Thoracic aorta (tissue), 2 donors: ENCODE results near the gene NTRK2. TPM values are rescaled to one million over a fixed set of nuclear protein-coding genes. Genes with fewer than 3 reads are reported as not detected.

Experiments
- ATAC-seq: fragments of 150-250 bp; one replicate; pipeline ENCODE4 v1.8.0; 2017; ENCODE audit warnings: low read depth; ENCODE audit not compliant: insufficient number of reproducible peaks, low FRiP score
- DNase-seq: peaks from one replicate; pipeline ENCODE4 v3.0.0-alpha.2; 2020; ENCODE audit warnings: low spot score
- H3K27ac ChIP-seq, 2 donors: fragments of 200-600 bp; sonication (generic); 1 replicate in 1 of 2; 2 replicates in 1 of 2; pipeline ENCODE4 v1.5.1; 2016; ENCODE audit warnings: mild to moderate bottlenecking in 2 of 2, moderate library complexity in 2 of 2
- H3K27me3 ChIP-seq: fragments of 200-600 bp; sonication (generic); replicated peaks from 2 replicates; pipeline ENCODE4 v1.6.0; 2016; ENCODE audit warnings: mild to moderate bottlenecking; ENCODE audit not compliant: insufficient read depth
- H3K36me3 ChIP-seq: fragments of 200-600 bp; sonication (generic); one replicate; pipeline ENCODE4 v1.5.1; 2016
- H3K4me1 ChIP-seq, 2 donors: fragments of 200-600 bp; sonication (generic); 1 replicate in 1 of 2; 2 replicates in 1 of 2; pipeline versions ENCODE4 v1.5.1 to v1.6.0; 2016; ENCODE audit warnings: low read depth in 2 of 2, mild to moderate bottlenecking in 1 of 2; ENCODE audit not compliant: control insufficient read depth in 1 of 2
- H3K4me3 ChIP-seq: fragments of 200-600 bp; sonication (generic); 2 replicates; pipeline ENCODE4 v1.5.1; 2016; ENCODE audit warnings: mild to moderate bottlenecking
- H3K9me3 ChIP-seq: fragments of 200-600 bp; sonication (generic); 2 replicates; pipeline ENCODE4 v1.5.1; 2016
- CTCF ChIP-seq: fragments of 200-600 bp; sonication (generic); IDR thresholded peaks from one replicate; pipeline ENCODE4 v1.5.1; 2019; ENCODE audit warnings: antibody characterized with exemption
- total RNA-seq, 2 donors: library from RNA; depleted of rRNA; stranded (reverse); fragments of >200 nt; gene quantifications; one replicate each; pipeline versions ENCODE4 v1.1.0 to v1.2.3, GENCODE V29; 2016

NTRK2 gene
- total RNA-seq, 2 donors from 2014 or later = 12.6 to 27.9 TPM

GRCh38 chr9:84880835-84881234 lies 211.3 kb downstream of the NTRK2 start:
- ATAC-seq = no peak
- no peak for TF ChIP-seq CTCF
- no peaks in the 10 kb centered on the region for H3K27me3 ChIP-seq

DNA sequence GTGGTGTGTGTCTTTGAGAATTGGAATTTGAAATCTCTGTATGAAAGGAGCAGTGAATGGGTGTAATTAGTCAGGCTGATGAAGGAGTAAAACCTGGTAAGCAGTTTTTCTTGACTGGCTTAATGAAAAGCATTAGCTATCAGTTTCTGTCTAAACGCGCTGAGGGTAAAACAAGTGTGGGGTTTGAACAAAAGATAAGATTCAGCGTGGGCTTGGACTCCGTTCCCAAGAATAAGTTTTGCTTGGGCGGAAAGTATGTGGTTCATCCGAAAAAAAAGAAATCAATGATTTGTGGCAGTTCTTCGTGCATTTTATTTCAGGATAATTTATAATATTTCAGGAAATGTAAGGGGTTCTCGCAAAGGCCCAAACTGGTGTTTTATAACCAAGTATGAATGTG lies 217.3 kb downstream of the NTRK2 start:
- no peak for ATAC-seq
- no peak overlapping the region for H3K4me3 ChIP-seq
- no peak for TF ChIP-seq CTCF

More at GRCh38 chr9:84880835-84881234, 211.3 kb downstream of the NTRK2 start:
- no peak for DNase-seq
- Histone ChIP-seq H3K27ac (no peak overlapping the region), H3K36me3 (no peaks in the 10 kb centered on the region), H3K4me1 (no peaks in the 10 kb centered on the region), H3K4me3 (no peak overlapping the region), H3K9me3 (no peaks in the 10 kb centered on the region)

DNA sequence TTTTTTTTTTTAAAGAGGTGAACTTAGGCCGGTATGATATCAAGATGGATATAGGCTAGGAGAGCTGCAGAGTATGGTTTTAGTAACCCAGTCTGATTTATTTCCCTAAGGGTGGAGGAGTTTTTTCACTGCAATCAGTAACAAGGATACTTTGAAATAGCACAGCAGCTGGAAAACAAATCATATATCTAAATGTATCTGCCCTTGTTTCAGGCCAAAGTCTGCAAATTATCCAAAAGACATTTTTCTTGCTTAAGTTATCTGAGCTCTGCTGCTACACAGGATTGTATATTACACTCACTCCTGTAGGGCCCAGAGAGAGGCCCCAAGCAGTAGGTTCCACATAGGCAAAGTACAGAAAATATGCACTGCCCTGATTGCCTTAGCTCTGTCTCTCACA lies 222.4 kb downstream of the NTRK2 start:
- TF ChIP-seq CTCF = no peak
- Histone ChIP-seq H3K4me3 (no peak overlapping the region), H3K4me1 (no peaks in the 10 kb centered on the region), H3K36me3 (no peaks in the 10 kb centered on the region), H3K27me3 (no peaks in the 10 kb centered on the region), H3K27ac (no peak overlapping the region), H3K9me3 (no peaks in the 10 kb centered on the region)
- no peak for ATAC-seq
- DNase-seq = no peak

More for the DNA sequence above, 217.3 kb downstream of the NTRK2 start:
- no peak for DNase-seq
- H3K27ac ChIP-seq = no peak overlapping the region
- no peaks in the 10 kb centered on the region for H3K27me3 ChIP-seq
- H3K9me3 ChIP-seq = no peaks in the 10 kb centered on the region
- no peaks in the 10 kb centered on the region for H3K36me3 ChIP-seq
- no peaks in the 10 kb centered on the region for H3K4me1 ChIP-seq

DNA sequence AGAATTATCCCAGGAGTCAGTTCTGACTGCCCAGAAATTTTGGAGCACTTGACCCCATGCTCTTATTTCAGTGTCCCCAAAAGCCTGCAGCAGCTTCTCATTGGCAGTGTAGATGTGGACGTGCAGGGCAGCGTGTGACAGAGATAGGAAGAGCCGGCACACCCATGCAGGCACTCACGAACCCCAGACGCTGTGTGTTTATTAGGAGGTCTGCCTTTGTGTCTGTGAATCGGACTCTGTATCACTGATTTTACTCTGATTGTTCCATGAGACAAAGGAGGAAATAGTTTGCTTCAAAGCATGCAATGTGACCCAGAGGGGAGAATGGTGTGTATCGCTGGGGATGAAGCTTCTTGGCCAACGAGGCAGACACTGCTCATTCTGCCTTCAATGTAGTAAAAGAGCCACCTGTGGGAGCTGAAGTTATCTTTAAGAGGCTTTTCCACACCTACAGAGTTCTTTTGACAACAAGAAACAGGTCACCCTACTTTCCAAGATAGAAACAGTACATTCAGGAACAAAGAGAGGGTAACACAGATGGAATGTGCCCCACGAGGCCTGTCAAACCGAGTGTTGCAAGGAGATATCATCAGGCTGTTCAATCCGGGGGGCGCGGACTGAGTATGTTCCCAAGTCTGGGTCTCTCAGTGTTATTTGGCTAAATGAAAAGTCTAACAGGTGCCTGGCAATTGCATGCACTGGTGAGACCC lies 224.0 kb downstream of the NTRK2 start:
- no peak overlapping the region for H3K27ac ChIP-seq
- no peaks in the 10 kb centered on the region for H3K9me3 ChIP-seq
- no peaks in the 10 kb centered on the region for H3K27me3 ChIP-seq
- no peak for ATAC-seq
- TF ChIP-seq CTCF = no peak
- no peak overlapping the region for H3K4me3 ChIP-seq
- no peaks in the 10 kb centered on the region for H3K36me3 ChIP-seq
- no peaks in the 10 kb centered on the region for H3K4me1 ChIP-seq
- DNase-seq = no peak

- no peaks in the 10 kb centered on the region for H3K36me3 ChIP-seq
- H3K9me3 ChIP-seq = no peaks in the 10 kb centered on the region
- TF ChIP-seq CTCF = no peak
- DNase-seq (no peak), ATAC-seq (no peak)
- H3K4me1 ChIP-seq = no peaks in the 10 kb centered on the region
- no peak overlapping the region for H3K4me3 ChIP-seq
- H3K27me3 ChIP-seq = no peaks in the 10 kb centered on the region
- H3K27ac ChIP-seq = no peak overlapping the region
Measured at GRCh38 chr9:84894859-84895258, 225.3 kb downstream of the NTRK2 start.
